NCI-H146 treated with DMSO at 0.1 percent for 48 hours (cell line): ENCODE measurements around the gene PTPRK.
"Not testable (repeated sequence)": the region's sequence is repeated elsewhere in the genome, so short reads cannot be mapped to it uniquely, and the experiment has no call there.

Experiments
- DNase-seq: peaks from one replicate; lab custom pipeline; 2025; ENCODE audit not compliant: unreplicated experiment; lab: John Stamatoyannopoulos, UW

PTPRK gene

GRCh38 chr6:128446497-128446896 lies 73.9 kb downstream of the PTPRK start:
- peak; percentile 71 for DNase-seq

GRCh38 chr6:128443553-128443952 lies 76.8 kb downstream of the PTPRK start:
- no peak for DNase-seq

GRCh38 chr6:128439627-128440026 lies 80.8 kb downstream of the PTPRK start:
- no peak for DNase-seq

GRCh38 chr6:128438393-128438792 lies 82.0 kb downstream of the PTPRK start:
- no peak for DNase-seq

- no peak for DNase-seq
These were observed 82.7 kb downstream of the PTPRK start for GRCh38 chr6:128437685-128438084.

- not testable (repeated sequence) for DNase-seq
These were observed 85.6 kb downstream of the PTPRK start for GRCh38 chr6:128434752-128435151.

- no peak for DNase-seq
These were observed 88.0 kb downstream of the PTPRK start for GRCh38 chr6:128432394-128432793.

- no peak for DNase-seq
These were observed 93.3 kb downstream of the PTPRK start for GRCh38 chr6:128427139-128427538.

GRCh38 chr6:128425856-128426255 lies 94.5 kb downstream of the PTPRK start:
- DNase-seq = no peak

GRCh38 chr6:128422871-128423270 lies 97.5 kb downstream of the PTPRK start:
- no peak for DNase-seq

GRCh38 chr6:128422200-128422599 lies 98.2 kb downstream of the PTPRK start:
- DNase-seq = no peak

- no peak for DNase-seq
These were observed 98.6 kb downstream of the PTPRK start for GRCh38 chr6:128421788-128422187.

- DNase-seq = no peak
These were observed 102.7 kb downstream of the PTPRK start for GRCh38 chr6:128417698-128418097.

GRCh38 chr6:128415387-128415786 lies 105.0 kb downstream of the PTPRK start:
- DNase-seq = peak; percentile 49

GRCh38 chr6:128414943-128415342 lies 105.5 kb downstream of the PTPRK start:
- peak; percentile 76 for DNase-seq

- no peak for DNase-seq
These were observed 107.1 kb downstream of the PTPRK start for GRCh38 chr6:128413291-128413690.

- no peak for DNase-seq
These were observed 107.7 kb downstream of the PTPRK start for GRCh38 chr6:128412680-128413079.

- no peak for DNase-seq
These were observed 109.8 kb downstream of the PTPRK start for GRCh38 chr6:128410584-128410983.

GRCh38 chr6:128409003-128409402 lies 111.4 kb downstream of the PTPRK start:
- DNase-seq = no peak

GRCh38 chr6:128406453-128406852 lies 113.9 kb downstream of the PTPRK start:
- DNase-seq = no peak

- no peak for DNase-seq
These were observed 116.6 kb downstream of the PTPRK start for GRCh38 chr6:128403618-128404444.

GRCh38 chr6:128400875-128401274 lies 119.5 kb downstream of the PTPRK start:
- DNase-seq = no peak

GRCh38 chr6:128397996-128398395 lies 122.4 kb downstream of the PTPRK start:
- no peak for DNase-seq
